HG03571 (cell line): ENCODE results near the gene THEMIS.

Source experiments
- ATAC-seq: cut with Tn5 transposase; IDR thresholded peaks from one replicate; pipeline ENCODE4 v1.9.1; 2021; ENCODE audit not compliant: unreplicated experiment

THEMIS gene

GRCh38 chr6:127865108-127865507, 35.8 kb downstream of the THEMIS start:
- no peak for ATAC-seq

GRCh38 chr6:127864701-127865100, 36.2 kb downstream of the THEMIS start:
- no peak for ATAC-seq

DNA sequence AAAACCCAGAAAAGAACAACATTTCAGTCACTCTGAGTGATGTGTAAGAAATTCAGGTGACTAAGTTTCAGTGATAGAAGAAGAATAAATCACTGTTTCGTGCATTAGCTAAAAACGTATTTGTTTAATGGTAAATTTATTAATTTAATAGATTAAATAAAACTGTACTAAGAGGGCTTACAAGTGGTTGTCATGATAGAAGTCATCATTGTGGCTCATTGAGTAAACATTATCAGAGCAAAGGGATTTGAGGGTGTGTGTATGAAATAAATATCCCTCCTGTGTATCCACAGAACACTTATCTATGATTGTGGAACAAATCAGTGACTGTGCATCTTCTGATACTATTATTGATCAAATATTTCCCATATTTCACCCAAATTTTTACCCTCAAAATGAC, 40.1 kb downstream of the THEMIS start:
- ATAC-seq = no peak

DNA sequence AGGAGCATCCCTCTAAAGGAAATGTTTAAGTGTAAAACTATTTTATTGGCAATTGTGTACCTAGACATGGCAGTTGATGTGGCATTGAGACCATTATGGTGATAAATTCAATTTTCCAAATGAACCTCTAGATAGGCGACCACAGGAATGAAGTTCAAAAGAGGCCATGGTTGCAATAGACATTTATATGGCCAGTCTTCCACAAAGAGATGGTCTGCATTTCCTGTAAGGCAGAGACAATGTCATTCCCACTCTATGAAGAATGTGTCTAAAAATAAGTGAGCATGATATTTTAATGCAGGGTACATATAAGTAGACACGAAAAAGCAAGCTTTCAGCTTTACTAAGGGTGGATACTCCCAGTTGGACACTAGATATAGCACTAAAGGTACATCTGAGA, 40.9 kb downstream of the THEMIS start:
- no peak for ATAC-seq

DNA sequence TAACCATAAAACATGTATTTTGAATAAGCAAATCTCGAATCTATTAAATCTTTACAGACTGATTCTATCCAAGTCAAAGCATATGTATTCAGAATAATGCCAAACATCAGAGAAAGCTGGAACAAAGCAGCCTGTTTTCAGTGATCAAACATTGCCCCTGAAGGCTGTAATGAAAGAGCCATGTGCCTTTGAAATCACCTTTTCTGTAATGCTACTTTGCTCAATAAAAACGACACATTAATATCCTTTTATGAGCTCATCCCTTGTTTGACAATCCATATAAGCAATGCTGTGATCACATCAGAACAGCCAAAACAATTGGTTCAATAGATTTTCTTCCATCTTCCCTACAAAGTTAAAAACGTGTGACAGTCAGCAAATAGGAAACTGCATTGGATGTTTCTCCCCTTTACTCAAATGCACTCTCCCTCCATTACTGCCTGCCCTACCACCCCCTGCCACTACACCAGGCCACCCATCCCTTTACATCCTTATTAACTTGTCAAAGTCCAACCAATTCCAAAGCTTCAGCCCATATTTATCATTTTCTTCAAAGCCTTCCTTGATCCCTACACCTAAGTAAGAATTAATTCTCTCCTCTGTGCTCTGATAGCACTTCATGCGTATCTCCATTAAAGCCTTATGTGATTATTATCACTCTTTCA, 42.0 kb downstream of the THEMIS start:
- no peak for ATAC-seq

DNA sequence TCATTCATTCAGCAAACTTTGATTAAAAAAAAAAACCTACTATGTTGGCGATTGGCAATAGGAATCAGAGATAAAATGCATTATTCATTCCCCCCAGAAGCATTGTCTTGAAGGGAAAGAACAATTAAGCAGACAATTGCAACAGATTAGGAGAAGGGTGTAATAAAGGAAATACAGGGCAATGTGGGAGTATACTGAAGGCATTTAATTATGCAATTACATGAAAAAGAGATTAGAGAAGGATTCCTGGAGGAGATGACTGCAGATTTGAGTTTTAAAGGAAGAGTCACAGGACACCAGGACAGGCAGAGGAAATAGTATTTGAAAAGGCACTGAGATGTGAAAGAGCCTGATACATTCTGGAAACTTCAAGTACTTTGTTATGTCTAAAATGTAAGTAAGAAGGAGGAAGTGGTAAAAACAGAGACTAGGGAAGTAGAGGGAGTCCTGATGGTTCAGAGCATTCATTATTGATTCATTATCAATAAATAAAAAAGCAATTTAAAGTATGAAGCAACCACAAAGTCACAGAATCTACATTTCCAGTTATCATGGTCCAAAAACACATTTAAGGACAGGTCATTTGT, 43.7 kb downstream of the THEMIS start:
- ATAC-seq = no peak

DNA sequence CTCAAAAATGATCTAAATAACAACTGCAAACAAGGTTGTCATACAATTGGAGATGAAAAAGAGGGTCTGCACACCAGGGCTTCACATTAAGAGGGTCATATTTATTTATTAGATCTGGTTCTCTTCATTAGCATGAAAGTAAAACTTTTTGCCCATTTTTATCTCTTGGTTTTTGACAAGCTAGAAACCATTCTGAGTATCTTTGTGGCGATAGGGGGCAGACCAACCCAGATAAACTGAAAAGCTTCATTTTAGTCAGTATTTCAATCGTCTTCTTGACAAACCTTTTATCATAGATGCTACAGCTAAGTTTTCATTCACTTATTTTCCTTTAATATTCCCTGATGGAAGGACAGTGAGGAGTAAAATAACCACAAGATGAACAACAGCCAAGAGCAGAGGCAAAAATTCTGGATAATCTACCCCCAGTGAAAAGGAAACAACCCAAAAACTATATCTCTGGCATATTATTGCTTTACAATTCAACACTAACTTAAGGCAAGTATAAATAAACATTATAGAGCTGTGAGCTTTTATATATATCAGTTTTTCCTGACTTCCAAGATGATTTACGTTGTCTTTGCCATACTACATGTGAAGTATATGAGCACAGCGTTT, 45.2 kb downstream of the THEMIS start:
- no peak for ATAC-seq

GRCh38 chr6:127854009-127854408, 46.8 kb downstream of the THEMIS start:
- ATAC-seq = no peak

DNA sequence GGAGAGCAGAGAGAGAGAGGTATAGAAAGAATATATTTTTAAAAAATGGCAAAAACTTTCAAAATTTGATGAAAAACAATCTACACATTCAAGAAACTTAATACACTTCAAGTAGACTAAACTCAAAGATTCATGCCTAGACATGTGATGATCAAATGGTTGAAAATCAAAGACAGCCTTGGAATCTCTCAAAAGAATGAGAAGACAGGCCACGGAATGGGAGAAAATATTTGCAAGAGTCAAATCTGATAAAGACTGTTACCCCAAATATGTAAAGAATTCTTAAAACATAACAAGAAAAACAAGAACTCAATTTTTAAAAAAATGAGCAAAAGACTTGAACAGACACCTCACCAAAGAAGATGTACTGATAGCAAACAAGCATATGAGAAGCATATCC, 49.7 kb downstream of the THEMIS start:
- ATAC-seq = no peak

- ATAC-seq = no peak
Measured at GRCh38 chr6:127845242-127845641, 55.6 kb downstream of the THEMIS start.

- ATAC-seq = no peak
Measured at GRCh38 chr6:127844529-127844928, 56.3 kb downstream of the THEMIS start.

- no peak for ATAC-seq
Measured at GRCh38 chr6:127843582-127843981, 57.3 kb downstream of the THEMIS start.

- no peak for ATAC-seq
Measured at GRCh38 chr6:127842562-127842961, 58.3 kb downstream of the THEMIS start.

- no peak for ATAC-seq
Measured at GRCh38 chr6:127841811-127842210, 59.0 kb downstream of the THEMIS start.

GRCh38 chr6:127834136-127834535, 66.7 kb downstream of the THEMIS start:
- no peak for ATAC-seq

DNA sequence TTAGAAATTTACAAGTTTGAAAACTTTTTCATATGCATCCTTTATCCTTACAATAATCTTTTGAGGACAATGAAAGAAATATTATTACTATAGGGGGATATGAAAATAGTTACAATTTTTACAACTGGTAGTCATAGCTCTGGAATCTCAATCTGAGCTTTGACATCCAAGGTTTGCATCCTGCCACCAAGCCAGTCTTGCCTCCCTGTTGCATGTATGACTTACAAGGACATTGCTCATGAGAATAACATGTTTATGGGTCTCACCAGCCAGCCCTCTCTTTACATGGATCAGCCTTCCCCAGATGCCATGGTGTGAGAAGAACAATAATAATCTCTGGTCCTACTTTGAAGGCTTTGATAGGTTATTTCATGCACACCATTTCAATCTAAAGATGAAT, 67.5 kb downstream of the THEMIS start:
- ATAC-seq = no peak

DNA sequence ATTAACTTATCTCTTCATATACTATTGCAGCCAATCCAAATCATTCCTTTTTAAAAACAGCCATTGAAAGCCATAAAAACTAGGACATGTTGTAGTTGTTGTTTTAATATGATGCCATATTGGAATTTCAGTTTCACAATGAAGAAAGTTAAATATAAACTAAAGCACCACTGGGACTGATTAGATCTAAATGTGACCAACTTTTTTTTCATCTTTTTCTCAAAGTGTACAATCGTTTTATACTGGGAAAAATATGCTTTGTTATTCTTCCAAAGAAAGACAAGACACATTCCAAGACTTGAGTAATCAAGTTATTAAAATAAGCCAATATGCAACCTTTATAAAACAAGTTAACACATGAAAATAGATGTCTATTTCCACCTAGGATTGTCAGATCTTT, 68.5 kb downstream of the THEMIS start:
- ATAC-seq = no peak

GRCh38 chr6:127824061-127824460, 76.8 kb downstream of the THEMIS start:
- no peak for ATAC-seq

GRCh38 chr6:127821431-127821830, 79.4 kb downstream of the THEMIS start:
- ATAC-seq = no peak

GRCh38 chr6:127818149-127818548, 82.7 kb downstream of the THEMIS start:
- ATAC-seq = no peak

- no peak for ATAC-seq
Measured at GRCh38 chr6:127816643-127817042, 84.2 kb downstream of the THEMIS start.

DNA sequence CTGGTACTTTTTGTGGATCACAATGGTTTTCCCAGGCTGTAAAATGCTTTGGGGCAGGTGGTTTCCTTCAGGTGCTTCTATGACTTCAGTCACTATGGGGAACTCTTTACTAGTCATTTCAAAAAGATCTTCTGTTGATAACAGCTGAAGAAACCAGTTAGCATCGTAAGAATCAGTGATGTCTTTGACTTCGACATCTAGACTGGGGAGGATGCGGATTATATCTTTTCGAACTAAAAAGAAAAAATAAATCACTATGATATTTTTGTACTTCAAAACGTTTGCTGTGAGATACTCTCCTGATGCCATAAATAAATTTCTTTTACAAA, 87.2 kb downstream of the THEMIS start:
- no peak for ATAC-seq
